GM20000 (cell line): ENCODE data around the gene GNPTAB.

Experiments used
- DNase-seq: peaks from one replicate; pipeline ENCODE4 v3.0.0; 2012; ENCODE audit warnings: low spot score
- TF ChIP-seq, protein P1 (sequence below): IDR thresholded peaks from 2 replicates; pipeline ENCODE4 v1.5.1; 2012; ENCODE audit warnings: mild to moderate bottlenecking, control low read depth; ENCODE audit errors: extremely low read depth, missing control alignments

GNPTAB gene

DNA sequence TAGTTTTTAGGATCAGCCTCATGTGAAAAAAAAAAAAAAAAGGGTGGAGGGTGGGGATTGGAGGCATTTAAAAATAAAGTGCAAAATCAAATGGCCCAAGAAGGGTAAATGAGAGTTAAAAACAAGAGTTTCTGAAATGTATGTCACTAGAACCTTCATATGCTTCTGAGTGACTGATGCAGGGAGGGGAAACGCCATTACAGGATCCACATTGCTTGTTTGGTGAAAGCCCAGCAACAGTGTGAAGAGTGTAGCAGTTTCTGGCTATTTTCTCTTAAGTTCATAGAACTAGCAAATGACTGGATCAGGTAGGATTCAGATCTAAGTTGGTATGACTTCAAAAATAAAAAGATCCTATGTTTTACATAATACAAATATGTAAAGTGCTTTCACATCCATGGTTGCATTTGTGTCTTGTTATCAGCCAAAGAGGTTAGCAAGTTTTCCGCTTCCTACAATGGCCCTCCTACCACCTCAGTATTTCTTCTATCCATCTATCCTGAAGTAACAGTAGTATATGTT lies 130.4 kb downstream of the GNPTAB start:
- no peak for DNase-seq
- TF ChIP-seq, protein P1, sequence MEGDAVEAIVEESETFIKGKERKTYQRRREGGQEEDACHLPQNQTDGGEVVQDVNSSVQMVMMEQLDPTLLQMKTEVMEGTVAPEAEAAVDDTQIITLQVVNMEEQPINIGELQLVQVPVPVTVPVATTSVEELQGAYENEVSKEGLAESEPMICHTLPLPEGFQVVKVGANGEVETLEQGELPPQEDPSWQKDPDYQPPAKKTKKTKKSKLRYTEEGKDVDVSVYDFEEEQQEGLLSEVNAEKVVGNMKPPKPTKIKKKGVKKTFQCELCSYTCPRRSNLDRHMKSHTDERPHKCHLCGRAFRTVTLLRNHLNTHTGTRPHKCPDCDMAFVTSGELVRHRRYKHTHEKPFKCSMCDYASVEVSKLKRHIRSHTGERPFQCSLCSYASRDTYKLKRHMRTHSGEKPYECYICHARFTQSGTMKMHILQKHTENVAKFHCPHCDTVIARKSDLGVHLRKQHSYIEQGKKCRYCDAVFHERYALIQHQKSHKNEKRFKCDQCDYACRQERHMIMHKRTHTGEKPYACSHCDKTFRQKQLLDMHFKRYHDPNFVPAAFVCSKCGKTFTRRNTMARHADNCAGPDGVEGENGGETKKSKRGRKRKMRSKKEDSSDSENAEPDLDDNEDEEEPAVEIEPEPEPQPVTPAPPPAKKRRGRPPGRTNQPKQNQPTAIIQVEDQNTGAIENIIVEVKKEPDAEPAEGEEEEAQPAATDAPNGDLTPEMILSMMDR: no peak

DNA sequence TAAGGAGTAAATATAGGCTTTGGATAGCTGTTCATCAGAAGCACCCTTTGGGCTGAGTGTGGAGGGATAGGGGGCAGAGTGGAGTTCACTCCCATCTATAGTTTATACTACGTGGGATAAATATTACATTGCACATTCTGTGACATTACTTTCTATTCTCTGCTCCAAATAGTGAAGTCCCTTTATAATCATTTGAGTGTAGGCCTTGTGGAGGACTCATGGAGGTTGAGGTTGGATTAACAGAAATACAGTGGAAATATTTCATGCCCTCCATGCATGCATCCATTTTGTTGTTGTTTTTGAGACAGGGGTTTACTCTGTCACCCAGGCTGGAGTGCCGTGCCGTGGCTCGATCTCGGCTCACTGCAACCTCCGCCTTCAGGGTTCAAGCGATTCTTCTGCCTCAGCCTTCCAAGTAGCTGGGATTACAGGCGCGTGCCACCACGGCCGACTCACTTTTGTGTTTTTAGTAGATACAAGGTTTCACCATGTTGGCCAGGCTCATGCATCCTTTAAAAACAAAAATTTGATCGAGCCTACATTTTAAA lies 131.9 kb downstream of the GNPTAB start:
- TF ChIP-seq, protein P1: no peak
- DNase-seq: peak; percentile 42

DNA sequence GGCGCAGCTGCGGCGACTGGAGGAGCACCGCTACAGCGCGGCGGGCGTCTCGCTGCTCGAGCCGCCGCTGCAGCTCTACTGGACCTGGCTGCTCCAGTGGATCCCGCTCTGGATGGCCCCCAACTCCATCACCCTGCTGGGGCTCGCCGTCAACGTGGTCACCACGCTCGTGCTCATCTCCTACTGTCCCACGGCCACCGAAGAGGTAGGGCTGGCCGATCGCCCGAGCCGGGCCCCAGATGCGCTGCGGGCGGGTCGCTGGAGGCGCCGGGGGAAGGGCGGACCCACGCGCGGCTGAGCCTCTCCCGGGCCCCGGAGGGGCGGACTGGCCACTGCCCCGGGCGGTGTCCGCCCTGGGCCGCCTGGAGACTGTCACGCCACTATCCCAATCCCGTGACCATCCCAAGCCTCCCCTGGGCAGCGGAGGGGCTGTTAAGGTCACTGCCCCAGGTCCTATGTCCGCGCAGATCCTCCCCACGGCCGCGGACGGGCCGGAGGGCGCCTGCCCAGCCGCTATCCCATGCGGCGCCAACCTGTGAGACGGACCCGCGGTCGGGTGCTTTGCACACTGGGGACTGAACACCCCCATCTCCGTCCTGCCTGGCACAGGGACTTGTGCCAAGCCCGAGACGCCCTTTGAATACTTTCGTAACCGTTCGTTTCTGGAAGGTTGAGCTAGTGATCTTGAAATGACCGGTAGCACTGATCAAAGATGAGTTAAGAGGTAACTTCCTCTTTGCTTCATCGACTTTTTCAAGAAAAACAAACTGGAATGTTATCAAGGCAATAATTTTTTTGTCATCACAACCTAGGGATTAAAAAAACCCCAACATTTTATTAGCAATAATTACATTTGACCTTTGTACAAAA lies 132.6 kb downstream of the GNPTAB start:
- TF ChIP-seq, protein P1: no peak
- DNase-seq: no peak

DNA sequence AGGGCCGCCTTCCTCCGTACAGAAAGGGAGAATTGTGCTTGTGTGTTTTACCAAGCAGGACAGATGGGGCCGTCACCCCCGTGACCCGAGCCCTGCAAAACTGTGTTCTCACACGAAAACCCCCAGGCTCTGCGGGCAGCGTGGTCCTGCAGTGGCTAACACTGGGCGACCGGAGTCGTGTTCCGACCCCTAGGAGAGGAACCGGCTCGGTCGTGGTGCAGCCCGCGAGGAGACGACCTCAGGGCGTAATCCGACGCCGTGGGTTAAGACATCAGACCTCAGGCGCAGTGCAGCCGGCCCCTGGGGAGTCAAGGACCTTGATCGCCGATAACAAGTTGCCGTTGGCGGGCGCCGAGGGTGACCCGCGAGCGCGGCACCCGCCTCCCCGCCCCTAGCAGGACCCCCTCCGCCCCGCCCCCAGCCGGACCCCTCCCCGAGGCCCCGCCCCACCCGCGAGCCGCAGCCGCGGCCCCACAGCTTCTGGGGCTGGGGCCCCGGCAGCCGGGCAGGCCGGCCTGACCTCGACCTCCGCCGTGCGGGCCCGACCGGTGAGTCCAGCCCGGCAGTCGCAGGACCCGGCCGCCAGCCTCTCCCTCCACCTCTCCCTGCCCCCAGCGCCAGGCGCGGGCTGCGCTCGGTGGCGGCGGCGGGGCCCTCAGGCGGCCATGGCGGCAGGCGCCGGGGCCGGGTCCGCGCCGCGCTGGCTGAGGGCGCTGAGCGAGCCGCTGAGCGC lies 133.4 kb downstream of the GNPTAB start, which contains the start of gene CHPT1:
Gene CHPT1 (plus strand): TSS at position 444 of the 733 bp plus-strand sequence. CDS start 222 bp downstream, at position 666.
- TF ChIP-seq, protein P1: no peak
- peak; percentile 87 for DNase-seq

DNA sequence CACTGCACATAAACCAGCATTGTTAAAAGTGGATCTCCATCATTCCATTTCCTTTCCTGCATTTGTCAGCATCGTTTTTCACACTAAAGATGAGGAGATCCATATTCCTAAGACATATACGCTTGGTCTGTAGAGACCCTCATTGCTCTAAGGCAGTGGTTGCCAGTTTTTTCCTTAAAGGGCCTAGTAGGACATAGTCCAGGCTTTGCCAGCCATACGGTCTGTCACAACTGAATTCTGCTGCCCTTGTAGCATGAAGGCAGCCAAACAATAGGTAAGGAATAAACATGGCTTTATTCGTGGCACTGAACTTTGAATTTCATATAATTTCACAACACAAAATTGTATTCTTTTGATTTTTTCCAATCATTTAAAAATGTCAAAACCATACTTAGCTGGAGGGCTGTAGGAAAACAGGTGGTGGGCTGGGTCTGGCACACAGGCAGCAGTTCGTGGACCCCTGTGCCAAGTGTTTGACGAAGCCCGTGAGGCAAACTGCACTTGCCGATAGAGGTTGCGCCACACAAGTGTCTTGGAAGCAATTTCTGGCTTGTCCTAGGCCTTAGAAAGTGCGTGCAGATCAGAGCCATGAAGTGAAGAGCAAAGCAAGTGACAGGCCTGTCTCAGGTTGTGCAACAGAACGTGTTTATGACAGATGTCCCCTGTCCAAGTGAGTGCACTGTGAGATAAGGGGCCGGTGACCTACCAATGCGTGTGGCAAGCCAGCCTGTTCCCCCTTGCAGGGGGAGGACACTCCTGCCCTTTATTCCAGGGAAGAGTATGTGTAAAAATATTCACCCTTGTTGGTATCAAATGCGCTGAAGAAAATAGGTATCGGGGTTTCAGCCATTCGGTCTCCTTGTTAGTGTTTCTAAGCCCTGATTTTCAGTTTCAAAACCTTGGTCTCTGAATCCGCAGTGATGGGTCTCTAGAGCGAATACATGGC lies 134.2 kb downstream of the GNPTAB start:
- TF ChIP-seq, protein P1: no peak
- peak; percentile 59 for DNase-seq

DNA sequence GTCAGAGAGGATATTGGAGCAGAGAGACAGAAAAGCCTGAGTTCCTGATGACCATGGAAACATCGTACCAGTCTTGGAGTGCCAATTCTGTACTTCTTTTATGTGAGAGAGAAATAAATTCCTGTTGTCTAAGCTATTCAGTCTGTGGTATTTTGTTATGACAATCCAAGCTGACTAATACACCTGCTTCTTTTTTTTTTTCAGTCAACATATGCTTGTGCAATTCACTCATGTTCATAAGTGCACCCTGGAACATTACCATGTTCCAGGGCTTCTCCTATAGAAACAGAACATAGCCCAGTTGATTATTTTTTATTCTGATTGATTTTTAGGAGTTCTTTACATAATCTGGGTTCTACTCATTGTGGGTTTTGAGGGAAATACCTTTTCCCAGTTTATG lies 135.1 kb downstream of the GNPTAB start:
- no peak for DNase-seq
- TF ChIP-seq, protein P1: no peak
